GM19467 (cell line): ENCODE data around the gene TYSND1.
A peak's percentile ranks its signal among the peaks of the same experiment; 100 is the strongest.
"Not testable (repeated sequence)": the region's sequence is repeated elsewhere in the genome, so short reads cannot be mapped to it uniquely, and the experiment has no call there.

Source experiments
- ATAC-seq: cut with Tn5 transposase; IDR thresholded peaks from one replicate; pipeline ENCODE4 v1.9.1; 2021; ENCODE audit warnings: mild to moderate bottlenecking, moderate library complexity; ENCODE audit not compliant: unreplicated experiment

TYSND1 gene, protein sequence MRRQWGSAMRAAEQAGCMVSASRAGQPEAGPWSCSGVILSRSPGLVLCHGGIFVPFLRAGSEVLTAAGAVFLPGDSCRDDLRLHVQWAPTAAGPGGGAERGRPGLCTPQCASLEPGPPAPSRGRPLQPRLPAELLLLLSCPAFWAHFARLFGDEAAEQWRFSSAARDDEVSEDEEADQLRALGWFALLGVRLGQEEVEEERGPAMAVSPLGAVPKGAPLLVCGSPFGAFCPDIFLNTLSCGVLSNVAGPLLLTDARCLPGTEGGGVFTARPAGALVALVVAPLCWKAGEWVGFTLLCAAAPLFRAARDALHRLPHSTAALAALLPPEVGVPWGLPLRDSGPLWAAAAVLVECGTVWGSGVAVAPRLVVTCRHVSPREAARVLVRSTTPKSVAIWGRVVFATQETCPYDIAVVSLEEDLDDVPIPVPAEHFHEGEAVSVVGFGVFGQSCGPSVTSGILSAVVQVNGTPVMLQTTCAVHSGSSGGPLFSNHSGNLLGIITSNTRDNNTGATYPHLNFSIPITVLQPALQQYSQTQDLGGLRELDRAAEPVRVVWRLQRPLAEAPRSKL

DNA sequence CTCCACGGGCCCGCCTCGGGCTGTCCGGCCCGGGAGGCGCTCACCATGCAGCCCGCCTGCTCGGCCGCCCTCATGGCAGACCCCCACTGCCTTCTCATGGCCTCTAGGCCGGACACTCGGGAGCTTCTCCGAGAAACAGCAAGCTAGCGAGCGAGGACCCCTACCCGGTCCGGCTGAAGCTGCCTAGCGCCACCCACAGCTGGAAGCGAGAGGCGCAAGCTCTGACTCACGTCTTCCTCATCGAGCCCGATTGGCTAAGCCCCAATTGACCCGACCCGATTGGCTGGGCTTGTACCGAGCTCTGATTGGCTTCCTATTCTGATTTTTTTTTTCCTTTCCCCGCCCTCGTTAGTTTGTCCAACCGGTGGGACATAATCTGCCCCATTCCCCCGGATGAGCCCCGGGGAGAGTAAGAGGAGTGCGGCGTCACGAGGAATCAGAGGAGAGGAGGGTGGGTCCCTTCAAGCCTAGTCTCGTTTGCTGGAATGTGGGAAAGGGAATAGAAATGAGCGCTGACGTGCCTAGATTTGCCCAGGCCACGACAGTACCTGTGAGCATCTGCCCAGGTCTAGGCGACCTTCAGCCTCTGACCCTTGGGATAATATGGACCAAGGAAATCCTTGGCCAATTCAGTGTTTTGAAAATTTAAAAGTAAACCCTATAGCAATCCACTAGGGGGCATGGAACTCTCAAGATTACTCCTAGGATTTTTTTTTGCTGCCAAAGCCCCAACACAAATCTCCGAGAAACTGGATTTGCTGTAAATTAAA, at the start of gene TYSND1:
Gene TYSND1 (minus strand): TSS at position 212 of the 770 bp plus-strand sequence. CDS start 114 bp downstream, at position 98.
- ATAC-seq = peak; percentile 84

DNA sequence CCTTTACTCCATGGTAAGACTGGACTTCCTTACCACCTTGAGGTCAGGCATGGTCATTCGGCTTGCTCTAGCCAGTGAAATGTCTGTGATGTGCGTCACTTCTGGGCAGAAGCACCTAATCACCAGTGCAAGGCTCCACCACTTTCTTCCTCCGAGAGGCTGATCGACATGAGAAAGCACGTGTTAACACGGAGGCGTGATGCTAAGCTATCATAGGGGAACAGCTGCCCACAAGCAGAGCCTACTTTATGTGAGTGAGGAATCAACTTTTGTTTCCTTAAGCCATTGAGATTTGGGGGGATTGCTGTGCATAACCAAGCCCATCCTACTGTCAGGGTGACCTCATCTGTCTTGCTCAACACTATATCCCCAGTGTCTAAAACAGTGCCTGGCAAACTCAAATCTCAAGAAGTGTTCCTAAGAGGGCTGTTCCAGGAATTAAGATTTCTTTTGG, 46.9 kb upstream of the TYSND1 start:
- no peak for ATAC-seq

DNA sequence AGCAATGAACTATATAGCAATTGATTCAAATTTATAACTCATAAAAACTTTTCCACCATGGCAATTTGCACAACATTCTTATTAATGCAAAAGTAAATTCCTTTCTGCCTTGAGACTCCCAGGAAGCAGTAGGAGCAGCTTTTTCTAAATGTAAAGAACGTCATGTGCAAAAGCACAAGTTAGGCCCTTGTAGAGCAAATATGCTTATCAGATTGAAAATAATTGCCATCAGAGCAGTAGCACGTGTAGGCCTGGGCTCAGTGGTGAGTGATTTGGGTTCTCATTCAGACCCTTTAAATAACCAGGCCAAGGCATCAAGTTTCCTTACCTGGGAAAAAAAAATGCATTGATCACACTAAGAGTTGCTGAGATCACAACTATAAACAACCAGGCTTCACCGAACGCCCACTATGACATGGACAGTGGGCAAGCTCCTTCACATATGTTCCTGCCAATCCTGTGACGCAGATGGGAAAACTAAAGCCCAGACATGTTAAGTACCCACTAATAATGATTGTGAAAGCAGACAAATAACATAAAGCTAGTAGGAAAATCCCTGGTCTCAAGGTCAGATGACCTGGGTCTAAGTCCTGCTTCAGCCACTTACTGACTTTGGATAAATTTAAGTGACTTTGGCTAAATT, 45.9 kb upstream of the TYSND1 start:
- ATAC-seq = no peak

DNA sequence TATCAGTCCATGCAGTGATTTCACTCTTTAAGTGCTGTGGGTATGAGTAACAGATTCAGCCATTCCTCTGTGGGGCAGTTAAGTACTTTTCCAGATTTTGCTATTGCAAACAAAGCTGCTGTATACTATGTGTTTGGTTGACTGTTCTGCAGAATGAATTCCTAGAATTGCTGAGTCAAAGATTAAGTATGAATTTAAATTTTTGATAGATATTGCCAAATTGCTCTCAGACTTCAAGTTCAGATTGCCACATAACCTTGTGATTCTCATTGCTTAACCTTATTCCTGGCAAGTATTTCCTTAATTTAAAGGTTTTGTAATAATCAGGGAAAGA, 45.4 kb upstream of the TYSND1 start:
- ATAC-seq = no peak

DNA sequence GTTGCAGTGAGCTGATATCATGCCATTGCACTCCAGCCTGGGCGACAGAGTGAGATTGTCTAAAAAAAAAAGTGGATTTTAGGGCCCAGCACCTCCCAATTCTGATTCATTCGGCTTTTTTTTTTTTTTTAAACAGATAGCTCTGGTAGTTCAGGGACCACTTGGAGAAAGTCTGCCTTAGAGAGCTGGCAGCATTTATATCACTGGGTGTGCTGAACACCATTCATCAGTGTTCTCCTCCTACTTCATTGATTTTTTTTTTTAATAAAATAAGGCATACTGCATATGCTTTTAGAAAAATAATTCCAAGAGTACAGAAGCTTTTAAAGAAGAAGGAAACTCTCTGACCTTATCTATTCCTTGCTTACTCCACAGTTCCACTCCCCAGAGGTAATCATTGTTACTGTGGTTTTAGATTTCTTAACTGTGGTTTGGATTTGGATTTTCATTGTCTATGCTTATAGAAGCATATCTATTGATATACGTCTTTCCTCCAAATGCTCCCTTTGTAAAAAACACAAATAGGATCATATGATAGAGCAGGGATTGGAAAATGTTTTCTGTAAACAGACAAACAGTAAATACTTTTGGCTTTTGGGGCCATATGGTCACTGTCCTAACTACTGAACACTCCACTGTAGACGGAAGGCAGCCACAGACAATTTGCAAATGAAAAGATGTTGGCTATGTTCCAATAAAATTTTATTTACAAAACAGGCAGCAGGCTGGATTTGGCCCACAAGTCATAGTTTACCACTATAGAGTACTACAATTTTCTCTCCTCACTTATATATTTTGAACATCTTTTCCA, 44.9 kb upstream of the TYSND1 start:
- no peak for ATAC-seq

DNA sequence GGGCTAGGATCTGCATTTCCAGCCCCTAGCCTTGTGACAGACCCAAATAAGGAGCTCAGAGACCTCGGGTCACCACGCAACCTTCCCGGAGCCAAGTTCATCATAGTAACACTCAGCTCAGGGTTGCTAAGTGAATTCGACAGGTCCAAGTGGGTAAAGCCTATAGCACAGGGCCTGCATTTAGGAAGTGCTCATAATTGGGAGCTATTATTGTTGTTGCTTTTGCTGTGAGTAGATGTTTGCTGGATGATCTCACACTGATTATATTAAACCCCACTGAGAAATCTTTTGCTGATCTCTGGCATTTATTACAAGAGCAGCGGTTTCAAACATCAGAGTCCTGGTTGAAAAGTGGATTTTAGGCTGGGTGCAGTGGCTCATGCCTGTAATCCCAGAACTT, 44.1 kb upstream of the TYSND1 start:
- ATAC-seq = no peak

DNA sequence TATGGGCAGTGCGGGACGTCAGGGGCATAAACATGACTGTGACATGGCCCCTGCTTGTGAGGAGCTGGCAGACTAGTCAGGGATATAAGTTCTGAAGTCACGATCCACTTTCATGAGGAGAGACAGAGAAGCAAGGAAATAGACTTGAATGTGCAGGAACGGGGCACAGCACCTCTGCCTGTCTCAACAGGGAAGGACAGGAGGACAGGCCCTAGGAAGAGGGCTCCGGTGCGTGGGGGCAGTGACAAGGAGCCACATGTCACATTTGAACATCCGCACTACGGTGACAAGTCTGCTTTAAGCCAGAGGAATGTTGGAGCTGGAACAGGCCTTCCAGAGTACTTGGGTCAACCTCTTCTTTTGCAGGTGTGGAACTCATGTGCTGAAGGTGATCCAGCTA, 43.6 kb upstream of the TYSND1 start:
- no peak for ATAC-seq

DNA sequence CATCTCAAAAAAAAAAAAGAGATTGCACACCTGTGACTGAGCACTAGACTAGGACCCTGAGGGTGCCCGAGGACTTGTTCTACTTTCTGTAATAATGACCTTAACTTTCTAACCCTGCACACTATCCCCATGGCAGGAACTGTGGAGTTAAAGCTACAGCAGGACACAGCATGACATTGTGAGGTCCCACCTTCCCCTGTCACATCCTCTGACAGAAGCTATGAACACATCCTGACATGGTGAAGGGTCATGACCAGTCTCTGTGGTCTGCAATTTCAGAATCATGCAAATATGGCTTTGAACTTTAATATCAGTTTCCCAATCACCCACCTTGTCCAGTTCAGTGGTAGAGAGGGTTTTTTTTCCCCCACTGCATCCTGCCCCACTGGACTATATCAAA, 42.3 kb upstream of the TYSND1 start:
- no peak for ATAC-seq

DNA sequence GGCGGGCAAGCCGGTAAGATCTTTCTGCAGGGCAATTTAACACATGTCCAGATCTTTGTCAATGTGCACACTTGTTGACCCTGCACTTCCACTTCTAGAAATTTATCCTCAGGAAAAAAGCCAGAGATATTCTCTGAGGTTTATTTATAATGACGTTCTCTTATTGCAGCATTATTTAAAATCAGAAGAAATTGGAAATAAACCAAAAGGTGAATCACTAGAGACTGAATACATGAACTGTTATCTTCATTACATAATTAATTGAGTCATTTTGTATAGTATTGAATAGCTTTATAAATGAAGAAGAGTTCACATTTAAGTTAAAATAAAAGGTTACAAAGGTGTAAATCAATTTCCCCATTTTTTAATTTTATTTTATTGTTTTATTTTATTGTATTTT, 40.1 kb upstream of the TYSND1 start:
- ATAC-seq = no peak

DNA sequence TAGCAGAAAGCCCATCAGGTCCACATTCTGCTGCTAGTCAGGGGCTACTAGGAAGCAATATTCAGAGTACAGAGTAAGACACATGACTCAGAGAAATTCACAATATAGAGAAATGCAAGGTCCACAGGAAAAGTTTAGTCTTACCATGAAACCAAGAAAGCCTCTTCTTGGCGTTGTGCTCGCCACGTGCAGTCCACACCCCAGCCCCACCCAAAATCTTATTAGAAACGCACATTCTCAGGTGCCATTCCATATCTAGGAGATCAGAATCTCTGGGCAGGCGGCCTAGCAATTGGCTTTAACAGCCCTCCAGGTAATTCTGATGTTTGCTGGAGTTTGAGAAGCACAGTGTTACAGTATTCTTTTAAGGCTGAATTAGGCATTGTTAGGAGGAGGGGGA, 39.6 kb upstream of the TYSND1 start:
- ATAC-seq = no peak

DNA sequence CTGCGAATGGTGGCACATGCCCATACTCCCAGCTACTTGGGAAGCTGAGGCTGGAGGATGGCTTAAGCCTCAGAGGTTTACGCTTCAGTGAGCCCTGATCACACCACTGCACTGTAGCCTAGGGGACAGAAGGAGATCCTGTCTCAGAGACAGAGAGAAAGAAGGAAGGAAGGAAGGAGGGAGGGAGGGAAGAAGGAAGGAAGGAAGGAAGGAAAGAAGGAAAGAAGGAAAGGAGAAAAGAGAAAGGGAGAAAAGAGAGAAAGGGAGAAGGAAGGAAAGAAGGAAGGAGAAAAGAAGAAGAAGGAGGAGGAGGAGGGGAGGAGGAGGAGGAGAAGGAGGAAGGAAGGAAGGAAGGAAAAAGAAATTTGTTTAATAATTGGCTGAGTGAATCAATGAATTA, 36.8 kb upstream of the TYSND1 start:
- ATAC-seq = no peak

DNA sequence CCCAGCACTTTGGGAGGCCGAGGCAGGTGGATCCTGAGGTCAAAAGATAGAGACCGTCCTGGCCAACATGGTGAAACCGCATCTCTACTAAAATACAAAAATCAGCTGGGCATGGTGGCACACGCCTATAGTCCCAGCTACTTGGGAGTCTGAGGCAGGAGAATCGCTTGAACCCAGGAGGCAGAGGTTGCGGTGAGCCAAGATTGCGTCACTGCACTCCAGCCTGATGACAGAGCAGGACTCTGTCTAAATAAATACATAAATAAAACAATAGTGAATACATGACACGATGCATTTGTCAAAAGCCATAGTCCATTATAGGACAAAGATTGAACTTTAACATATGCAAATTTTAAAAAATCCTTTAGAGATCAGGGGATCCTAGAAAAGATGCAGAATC, 32.7 kb upstream of the TYSND1 start:
- ATAC-seq = not testable (repeated sequence)

DNA sequence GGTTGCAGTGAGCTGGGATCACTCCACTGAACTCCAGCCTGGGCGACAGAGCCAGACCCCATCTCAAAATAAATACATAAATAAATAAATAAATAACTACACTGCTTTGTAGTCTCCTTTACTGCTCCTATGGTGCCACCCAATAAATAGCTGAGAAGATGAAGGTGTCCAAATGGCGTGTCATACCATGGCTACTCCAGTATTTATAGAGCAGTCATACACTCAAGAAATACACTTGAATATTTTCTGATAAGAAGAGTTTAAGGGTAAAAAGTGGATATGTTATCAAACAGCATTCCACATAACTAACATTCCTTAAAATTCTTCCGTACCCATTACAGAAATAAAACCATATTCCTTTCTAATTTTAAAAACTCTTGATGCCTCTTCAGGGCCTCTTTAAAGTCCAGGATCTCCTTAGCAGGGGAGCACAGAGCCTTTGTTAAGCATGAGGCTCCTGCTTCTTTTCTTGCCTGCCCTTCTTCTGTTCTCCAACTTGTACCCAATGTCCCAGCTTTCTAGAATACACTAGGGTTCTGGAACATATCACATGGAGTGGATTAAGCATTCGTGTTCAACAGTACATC, 31.7 kb upstream of the TYSND1 start:
- no peak for ATAC-seq

DNA sequence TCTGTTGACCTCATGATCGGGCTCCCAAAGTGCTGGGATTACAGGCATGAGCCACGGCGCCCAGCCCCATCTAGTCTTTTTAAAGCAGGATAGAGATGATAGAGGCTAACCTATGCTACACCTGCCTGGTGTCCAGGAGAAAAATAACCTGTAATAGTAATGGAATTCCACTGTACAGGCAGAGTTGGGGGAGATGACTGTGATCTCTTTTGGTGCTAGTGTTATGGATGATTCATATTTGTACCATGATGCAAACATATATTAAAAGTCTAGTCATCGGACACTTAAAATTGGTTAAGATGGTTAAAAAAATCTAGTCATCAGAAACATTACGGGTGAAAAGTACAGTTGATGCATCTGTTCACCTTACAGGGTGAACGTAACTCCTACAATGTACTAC, 29.9 kb upstream of the TYSND1 start:
- ATAC-seq = no peak

DNA sequence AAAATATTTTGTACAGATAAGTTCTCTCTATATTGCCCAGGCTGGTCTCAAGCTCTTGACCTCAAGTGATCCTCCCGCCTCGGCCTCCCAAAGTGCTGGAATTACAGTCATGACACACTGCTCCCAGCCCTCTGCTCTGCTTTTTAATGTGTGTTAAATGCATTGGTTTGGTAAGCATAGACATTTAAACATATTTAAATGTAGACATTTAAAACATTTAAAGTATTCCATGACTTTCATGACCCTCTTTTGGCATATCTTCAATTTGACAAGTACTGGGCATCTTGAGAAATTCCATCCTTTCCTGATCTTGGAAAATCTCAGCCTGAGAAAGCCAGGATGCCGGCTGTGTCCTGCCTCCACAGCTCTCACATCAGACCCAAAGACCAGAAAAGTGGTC, 29.0 kb upstream of the TYSND1 start:
- no peak for ATAC-seq

DNA sequence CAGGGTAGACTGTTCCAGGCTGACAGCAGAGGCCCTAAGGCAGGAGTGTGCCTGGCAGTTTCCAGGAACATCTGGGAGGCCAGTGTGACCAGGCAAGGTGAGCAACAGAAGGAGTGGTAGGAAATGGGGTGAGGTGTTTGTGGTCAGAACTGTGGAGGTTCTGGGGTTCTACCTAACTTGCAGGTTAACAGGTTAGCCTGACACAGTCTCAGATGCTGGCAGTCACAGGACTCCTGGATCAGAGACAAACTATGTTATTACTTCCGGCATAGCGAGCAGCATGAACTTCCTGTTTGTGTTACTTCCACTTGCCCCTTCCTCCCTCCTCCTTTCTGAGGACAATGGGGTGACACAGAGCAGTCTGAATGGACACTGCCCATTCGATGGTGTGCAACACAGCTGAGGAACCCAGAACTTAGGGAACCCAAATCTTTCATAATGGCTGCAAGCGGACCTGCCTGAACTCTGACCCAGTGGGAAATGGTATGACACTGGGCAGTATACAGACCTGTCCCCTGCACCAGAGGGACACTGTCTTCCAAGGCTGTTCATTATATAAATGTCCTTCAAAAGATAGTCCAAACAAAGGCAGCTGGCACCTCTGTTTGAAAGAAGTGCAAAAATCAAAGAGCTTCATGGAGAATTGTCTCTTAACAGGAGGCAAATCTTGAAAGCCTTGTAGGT, 27.7 kb upstream of the TYSND1 start:
- ATAC-seq = no peak

DNA sequence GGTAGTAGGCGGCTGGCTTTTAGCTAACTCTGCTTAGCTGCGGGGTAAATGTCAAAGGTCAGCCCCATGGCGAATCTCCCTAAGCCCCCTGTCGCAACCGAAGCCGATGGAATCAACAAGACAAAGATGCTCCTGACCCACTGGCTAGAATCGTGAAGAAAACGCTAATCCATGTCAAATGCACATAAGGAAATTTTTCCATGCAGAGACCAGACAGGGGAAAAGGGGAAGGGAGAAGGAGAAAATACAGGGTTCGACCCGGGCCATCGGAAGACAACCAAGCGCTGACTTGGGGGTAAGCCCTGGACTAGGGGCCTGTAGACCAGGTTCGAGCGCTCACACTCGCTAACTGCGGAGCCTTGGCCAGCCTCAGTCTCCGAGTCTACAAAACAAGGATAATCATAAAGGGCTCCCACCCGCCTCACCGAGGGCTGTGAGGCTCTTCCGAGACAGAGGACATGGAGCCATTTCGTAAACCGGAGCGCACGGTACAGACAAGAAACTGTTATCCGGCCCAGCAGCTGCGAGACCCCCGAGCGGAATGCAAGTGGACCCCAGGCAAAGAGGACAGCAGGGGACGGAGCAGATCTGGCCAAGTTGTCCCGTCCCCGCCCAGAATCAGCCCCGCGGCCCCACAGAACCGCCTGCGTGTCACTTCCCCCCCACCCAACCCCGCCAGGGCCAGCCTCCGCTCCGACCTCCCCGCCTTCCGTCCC, 23.3 kb upstream of the TYSND1 start:
- ATAC-seq = peak; percentile 2

DNA sequence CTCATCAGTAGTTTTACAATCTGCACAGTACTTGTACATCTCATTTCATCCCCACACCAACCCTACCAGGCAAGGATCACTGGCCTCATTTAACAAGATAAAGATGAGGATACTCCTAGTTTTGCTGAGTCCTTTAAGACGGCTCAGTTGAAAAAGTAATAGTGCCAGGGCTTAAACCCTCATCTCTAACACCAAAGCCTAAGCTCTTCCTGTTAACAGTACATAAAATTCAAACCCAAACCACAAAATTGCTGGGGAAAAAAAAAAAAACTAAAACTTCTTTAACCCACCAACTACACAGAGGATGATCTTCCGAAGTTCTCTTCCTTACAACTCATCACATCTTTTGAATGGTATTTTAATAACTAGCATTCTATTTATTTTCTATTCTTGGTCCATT, 22.5 kb upstream of the TYSND1 start:
- ATAC-seq = no peak

DNA sequence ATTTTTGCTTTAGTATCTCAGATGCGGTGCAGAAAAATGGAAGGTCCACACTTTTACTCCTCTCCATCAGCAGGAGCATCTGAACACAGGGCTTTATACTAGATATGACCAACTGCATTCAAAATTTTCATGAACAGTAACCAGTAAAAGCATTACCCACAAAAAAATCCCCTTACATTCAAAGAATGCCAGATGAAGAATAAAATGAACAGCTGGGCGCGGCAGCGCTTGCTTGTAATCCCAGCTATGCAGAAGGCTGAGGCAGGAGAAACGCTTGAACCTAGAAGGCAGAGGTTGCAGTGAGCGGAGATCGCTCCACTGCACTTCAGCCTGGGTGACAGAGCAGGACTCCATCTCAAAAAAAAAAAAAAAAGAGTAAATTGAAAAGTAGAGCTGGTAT, 20.7 kb upstream of the TYSND1 start:
- no peak for ATAC-seq
